H1 (cell line): ENCODE measurements around the gene ENOPH1.

Experiments
- CTBP2 ChIP-seq: IDR thresholded peaks from 2 replicates; pipeline ENCODE4 v1.7.0; 2011; ENCODE audit warnings: borderline replicate concordance, mild to moderate bottlenecking, moderate library complexity, mixed read lengths, low read length; ENCODE audit not compliant: insufficient read depth, insufficient read length
- CTCF ChIP-seq, 3 experiments: IDR thresholded peaks; 1 replicate in 2 of 3; 2 replicates in 1 of 3; pipeline versions ENCODE4 v1.5.1 to v1.6.1; 2011; ENCODE audit warnings: low read length in 3 of 3, mild to moderate bottlenecking in 3 of 3, inconsistent platforms in 2 of 3, low read depth in 1 of 3, moderate library complexity in 1 of 3; ENCODE audit not compliant: insufficient read depth in 1 of 3; ENCODE audit errors: control extremely low read depth in 1 of 3
- KDM1A ChIP-seq: fragments of 200-600, 300-600 bp; sonication (generic); IDR thresholded peaks from 2 replicates; pipeline ENCODE4 v1.7.1; 2016; ENCODE audit warnings: mild to moderate bottlenecking, low read length, borderline replicate concordance
- MAX ChIP-seq: IDR thresholded peaks from 2 replicates; pipeline ENCODE4 v1.6.1; 2012; ENCODE audit warnings: inconsistent platforms
- POLR2A ChIP-seq, 2 experiments: IDR thresholded peaks; 1 replicate in 1 of 2; 2 replicates in 1 of 2; pipeline ENCODE4 v1.6.1; 2011; ENCODE audit warnings: low read depth in 2 of 2, low read length in 2 of 2, mild to moderate bottlenecking in 2 of 2; ENCODE audit errors: control extremely low read depth in 1 of 2
- POLR2AphosphoS5 ChIP-seq: IDR thresholded peaks from 2 replicates; pipeline ENCODE4 v1.6.1; 2011; ENCODE audit warnings: low read depth, low read length
- RXRA ChIP-seq: IDR thresholded peaks from 2 replicates; pipeline ENCODE4 v1.6.1; 2011; ENCODE audit warnings: low read depth, mild to moderate bottlenecking, low read length, moderate library complexity; ENCODE audit not compliant: insufficient read depth
- SIN3A ChIP-seq, 2 experiments: IDR thresholded peaks in 1 of 2; conservative IDR thresholded peaks in 1 of 2; 2 replicates each; pipeline ENCODE4 v1.6.1; 2011 to 2012; ENCODE audit warnings: low read length in 2 of 2, improper control_type of control experiment in 1 of 2, low read depth in 1 of 2, mild to moderate bottlenecking in 1 of 2
- TCF12 ChIP-seq: IDR thresholded peaks from 2 replicates; pipeline ENCODE4 v1.6.1; 2011; ENCODE audit warnings: low read depth, mild to moderate bottlenecking, low read length
- TEAD4 ChIP-seq: IDR thresholded peaks from 2 replicates; pipeline ENCODE4 v1.6.1; 2012; ENCODE audit warnings: low read depth, low read length, inconsistent platforms, mixed read lengths
- ZNF274 ChIP-seq: IDR thresholded peaks from 2 replicates; pipeline ENCODE4 v1.7.0; 2012; ENCODE audit warnings: low read length, borderline replicate concordance; ENCODE audit errors: extremely low read depth
- TF ChIP-seq, protein P1 (sequence below): IDR thresholded peaks from 2 replicates; pipeline ENCODE4 v1.6.1; 2011; ENCODE audit warnings: low read length, improper control_type of control experiment

DNA sequence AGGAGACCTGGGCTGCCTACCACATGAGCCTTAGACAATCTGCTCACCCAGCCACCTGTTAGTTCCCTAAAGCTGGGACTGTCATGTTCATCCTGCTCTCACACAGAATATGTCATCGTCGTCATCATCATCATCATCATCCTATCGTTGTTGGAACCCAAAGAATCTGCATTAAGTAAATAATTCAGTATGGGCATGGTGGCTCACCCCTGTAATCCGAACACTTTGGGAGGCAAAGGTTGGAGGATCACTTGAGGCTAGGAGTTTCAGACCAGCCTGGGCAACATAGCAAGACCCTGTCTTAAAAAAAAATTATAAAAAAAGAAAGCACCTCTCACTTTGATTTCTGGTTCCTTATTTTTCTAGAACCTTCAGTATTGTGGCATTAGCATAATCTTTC lies 6.4 kb downstream of the ENOPH1 start:
- TF ChIP-seq SIN3A (conservative IDR thresholded peaks at IDR 0.05 in 1 of 2, IDR thresholded peaks at IDR 0.05 in 1 of 2; ENCODE audit: low read depth in 1 of 2, low read length in 2 of 2) (no peak), POLR2A (IDR thresholded peaks at IDR 0.05; ENCODE audit: control extremely low read depth in 1 of 2, low read depth in 2 of 2, low read length in 2 of 2) (no peak), TCF12 (no peak), POLR2AphosphoS5 (peak; percentile 43; the same call in 1 of the 2 replicates), CTCF (IDR thresholded peaks at IDR 0.05; ENCODE audit: control extremely low read depth in 1 of 3, insufficient read depth in 1 of 3, low read depth in 1 of 3, low read length in 3 of 3) (no peak), TEAD4 (no peak), KDM1A (0 out of 2 replicates have a peak, but pooled peaks have one; percentile 50), ZNF274 (no peak), CTBP2 (no peak), RXRA (no peak), MAX (no peak)
- TF ChIP-seq, protein P1, sequence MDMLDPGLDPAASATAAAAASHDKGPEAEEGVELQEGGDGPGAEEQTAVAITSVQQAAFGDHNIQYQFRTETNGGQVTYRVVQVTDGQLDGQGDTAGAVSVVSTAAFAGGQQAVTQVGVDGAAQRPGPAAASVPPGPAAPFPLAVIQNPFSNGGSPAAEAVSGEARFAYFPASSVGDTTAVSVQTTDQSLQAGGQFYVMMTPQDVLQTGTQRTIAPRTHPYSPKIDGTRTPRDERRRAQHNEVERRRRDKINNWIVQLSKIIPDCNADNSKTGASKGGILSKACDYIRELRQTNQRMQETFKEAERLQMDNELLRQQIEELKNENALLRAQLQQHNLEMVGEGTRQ: no peak
